ENCODE data around the gene ABR.
A peak's percentile ranks its signal among the peaks of the same experiment; 100 is the strongest.

Gene ABR

GRCh38 chr17:1091900-1092299 lies 87.9 kb downstream of the ABR start:
- no peak overlapping the region for H3K27ac ChIP-seq (replicated peaks)
- TF ChIP-seq GABPA (IDR thresholded peaks at IDR 0.05; ENCODE audit: low read depth) (no peak), POLR2AphosphoS5 (IDR thresholded peaks at IDR 0.05; ENCODE audit: low read depth) (no peak), SPI1 (IDR thresholded peaks at IDR 0.05; ENCODE audit: borderline replicate concordance, low read depth) (no peak)
- TF ChIP-seq, protein P1, sequence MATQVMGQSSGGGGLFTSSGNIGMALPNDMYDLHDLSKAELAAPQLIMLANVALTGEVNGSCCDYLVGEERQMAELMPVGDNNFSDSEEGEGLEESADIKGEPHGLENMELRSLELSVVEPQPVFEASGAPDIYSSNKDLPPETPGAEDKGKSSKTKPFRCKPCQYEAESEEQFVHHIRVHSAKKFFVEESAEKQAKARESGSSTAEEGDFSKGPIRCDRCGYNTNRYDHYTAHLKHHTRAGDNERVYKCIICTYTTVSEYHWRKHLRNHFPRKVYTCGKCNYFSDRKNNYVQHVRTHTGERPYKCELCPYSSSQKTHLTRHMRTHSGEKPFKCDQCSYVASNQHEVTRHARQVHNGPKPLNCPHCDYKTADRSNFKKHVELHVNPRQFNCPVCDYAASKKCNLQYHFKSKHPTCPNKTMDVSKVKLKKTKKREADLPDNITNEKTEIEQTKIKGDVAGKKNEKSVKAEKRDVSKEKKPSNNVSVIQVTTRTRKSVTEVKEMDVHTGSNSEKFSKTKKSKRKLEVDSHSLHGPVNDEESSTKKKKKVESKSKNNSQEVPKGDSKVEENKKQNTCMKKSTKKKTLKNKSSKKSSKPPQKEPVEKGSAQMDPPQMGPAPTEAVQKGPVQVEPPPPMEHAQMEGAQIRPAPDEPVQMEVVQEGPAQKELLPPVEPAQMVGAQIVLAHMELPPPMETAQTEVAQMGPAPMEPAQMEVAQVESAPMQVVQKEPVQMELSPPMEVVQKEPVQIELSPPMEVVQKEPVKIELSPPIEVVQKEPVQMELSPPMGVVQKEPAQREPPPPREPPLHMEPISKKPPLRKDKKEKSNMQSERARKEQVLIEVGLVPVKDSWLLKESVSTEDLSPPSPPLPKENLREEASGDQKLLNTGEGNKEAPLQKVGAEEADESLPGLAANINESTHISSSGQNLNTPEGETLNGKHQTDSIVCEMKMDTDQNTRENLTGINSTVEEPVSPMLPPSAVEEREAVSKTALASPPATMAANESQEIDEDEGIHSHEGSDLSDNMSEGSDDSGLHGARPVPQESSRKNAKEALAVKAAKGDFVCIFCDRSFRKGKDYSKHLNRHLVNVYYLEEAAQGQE (IDR thresholded peaks at IDR 0.05; ENCODE audit: insufficient replicate concordance, low read depth), result no peak
- TF ChIP-seq, protein P2, sequence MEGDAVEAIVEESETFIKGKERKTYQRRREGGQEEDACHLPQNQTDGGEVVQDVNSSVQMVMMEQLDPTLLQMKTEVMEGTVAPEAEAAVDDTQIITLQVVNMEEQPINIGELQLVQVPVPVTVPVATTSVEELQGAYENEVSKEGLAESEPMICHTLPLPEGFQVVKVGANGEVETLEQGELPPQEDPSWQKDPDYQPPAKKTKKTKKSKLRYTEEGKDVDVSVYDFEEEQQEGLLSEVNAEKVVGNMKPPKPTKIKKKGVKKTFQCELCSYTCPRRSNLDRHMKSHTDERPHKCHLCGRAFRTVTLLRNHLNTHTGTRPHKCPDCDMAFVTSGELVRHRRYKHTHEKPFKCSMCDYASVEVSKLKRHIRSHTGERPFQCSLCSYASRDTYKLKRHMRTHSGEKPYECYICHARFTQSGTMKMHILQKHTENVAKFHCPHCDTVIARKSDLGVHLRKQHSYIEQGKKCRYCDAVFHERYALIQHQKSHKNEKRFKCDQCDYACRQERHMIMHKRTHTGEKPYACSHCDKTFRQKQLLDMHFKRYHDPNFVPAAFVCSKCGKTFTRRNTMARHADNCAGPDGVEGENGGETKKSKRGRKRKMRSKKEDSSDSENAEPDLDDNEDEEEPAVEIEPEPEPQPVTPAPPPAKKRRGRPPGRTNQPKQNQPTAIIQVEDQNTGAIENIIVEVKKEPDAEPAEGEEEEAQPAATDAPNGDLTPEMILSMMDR (IDR thresholded peaks at IDR 0.05; ENCODE audit: insufficient read depth, low read length), result no peak

GRCh38 chr17:1091190-1091534 lies 88.6 kb downstream of the ABR start:
- DNase-seq (ENCODE audit: low read depth in 1 of 2, low spot score in 1 of 2), result no peak
- peak overlapping the region; percentile 58; the same call in 1 of the 2 replicates for H3K27ac ChIP-seq (replicated peaks)
- no peak overlapping the region for H3K4me3 ChIP-seq (replicated peaks; ENCODE audit: insufficient read depth, low read length)
- TF ChIP-seq, protein P2 (IDR thresholded peaks at IDR 0.05; ENCODE audit: insufficient read depth, low read length), result no peak
- TF ChIP-seq, protein P1 (IDR thresholded peaks at IDR 0.05; ENCODE audit: insufficient replicate concordance, low read depth), result no peak
- TF ChIP-seq POLR2AphosphoS5 (IDR thresholded peaks at IDR 0.05; ENCODE audit: low read depth), result no peak
- TF ChIP-seq GABPA (IDR thresholded peaks at IDR 0.05; ENCODE audit: low read depth), result no peak
- TF ChIP-seq SPI1 (IDR thresholded peaks at IDR 0.05; ENCODE audit: borderline replicate concordance, low read depth), result no peak
- H3K27me3 ChIP-seq (ENCODE audit: insufficient read depth, poor library complexity, severe bottlenecking), result no peaks in the 10 kb centered on the region

More at GRCh38 chr17:1091900-1092299, 87.9 kb downstream of the ABR start:
- DNase-seq (ENCODE audit: low read depth in 1 of 2, low spot score in 1 of 2), result no peak
- Histone ChIP-seq H3K27me3 (ENCODE audit: insufficient read depth, poor library complexity, severe bottlenecking) (no peaks in the 10 kb centered on the region), H3K4me3 (replicated peaks; ENCODE audit: insufficient read depth, low read length) (no peak overlapping the region)

DNA sequence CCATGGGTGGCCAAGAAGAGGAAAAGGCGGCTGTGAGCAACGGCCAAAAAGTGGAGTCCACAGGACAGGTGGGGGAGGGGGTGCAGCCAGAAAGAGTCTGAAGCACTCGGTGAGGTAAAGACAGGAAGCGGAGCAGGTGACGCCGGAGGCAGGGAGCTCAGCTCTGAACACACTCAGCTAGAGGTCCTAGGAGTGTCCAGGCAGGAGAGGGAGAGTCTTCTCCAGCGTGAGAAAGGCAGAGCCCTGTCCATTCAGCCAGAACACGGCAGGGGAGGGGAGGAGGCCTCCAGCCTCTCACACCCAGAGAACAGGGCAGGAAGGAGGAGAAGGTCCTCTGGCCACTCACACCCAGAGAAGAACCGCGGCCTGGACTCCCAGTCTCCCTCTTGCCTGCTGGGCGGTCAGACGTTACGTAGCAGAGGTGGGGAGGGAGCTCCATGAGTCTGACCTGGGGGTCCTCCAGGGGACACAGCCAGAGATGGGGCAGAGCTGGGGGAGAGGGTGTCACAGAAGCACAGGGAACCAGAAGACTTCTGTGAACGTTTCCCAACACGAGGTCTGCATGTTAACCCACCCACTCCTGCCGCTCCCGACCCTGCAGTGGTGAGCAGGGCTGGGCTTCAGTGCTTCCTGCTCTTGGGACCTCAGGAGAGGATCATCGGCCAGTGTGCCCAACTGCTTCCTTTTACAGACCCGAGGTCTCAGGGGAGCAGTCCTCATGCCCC lies 89.2 kb downstream of the ABR start:
- no peaks in the 10 kb centered on the region for H3K27me3 ChIP-seq (ENCODE audit: insufficient read depth, poor library complexity, severe bottlenecking)
- TF ChIP-seq POLR2AphosphoS5 (IDR thresholded peaks at IDR 0.05; ENCODE audit: low read depth) (no peak), SPI1 (IDR thresholded peaks at IDR 0.05; ENCODE audit: borderline replicate concordance, low read depth) (no peak), GABPA (IDR thresholded peaks at IDR 0.05; ENCODE audit: low read depth) (no peak)
- TF ChIP-seq, protein P1 (IDR thresholded peaks at IDR 0.05; ENCODE audit: insufficient replicate concordance, low read depth), result no peak
- TF ChIP-seq, protein P2 (IDR thresholded peaks at IDR 0.05; ENCODE audit: insufficient read depth, low read length), result no peak
- H3K4me3 ChIP-seq (replicated peaks; ENCODE audit: insufficient read depth, low read length), result no peak overlapping the region
- peak overlapping the region; percentile 58 for H3K27ac ChIP-seq (replicated peaks)
- no peak for DNase-seq (ENCODE audit: low read depth in 1 of 2, low spot score in 1 of 2)

Measured in HL-60 (cell line).